GM18498 (cell line): ENCODE results near the gene FKTN.

Experiments used
- ATAC-seq: cut with Tn5 transposase; IDR thresholded peaks from one replicate; pipeline ENCODE4 v1.9.1; 2021; ENCODE audit warnings: mild to moderate bottlenecking, moderate library complexity; ENCODE audit not compliant: unreplicated experiment

FKTN gene

GRCh38 chr9:105676351-105676923 is 118.5 kb downstream of the FKTN start:
- no peak for ATAC-seq

- no peak for ATAC-seq
These were observed 120.2 kb downstream of the FKTN start for GRCh38 chr9:105678163-105678562.

GRCh38 chr9:105678781-105679180 is 120.8 kb downstream of the FKTN start:
- ATAC-seq, result no peak

- no peak for ATAC-seq
These were observed 121.5 kb downstream of the FKTN start for GRCh38 chr9:105679257-105680022.

- ATAC-seq, result no peak
These were observed 123.4 kb downstream of the FKTN start for GRCh38 chr9:105681313-105681712.

- no peak for ATAC-seq
These were observed 123.8 kb downstream of the FKTN start for GRCh38 chr9:105681724-105682123.

GRCh38 chr9:105683688-105684275 is 125.9 kb downstream of the FKTN start:
- no peak for ATAC-seq

- no peak for ATAC-seq
These were observed 129.0 kb downstream of the FKTN start for GRCh38 chr9:105686936-105687335.
